ENCODE results near the gene NIPA2. TPM values are rescaled to one million over a fixed set of nuclear protein-coding genes. Genes with fewer than 3 reads are reported as not detected.

The NIPA2 gene
- total RNA-seq, 1 experiment from 2014 or later, result 77.9 TPM

DNA sequence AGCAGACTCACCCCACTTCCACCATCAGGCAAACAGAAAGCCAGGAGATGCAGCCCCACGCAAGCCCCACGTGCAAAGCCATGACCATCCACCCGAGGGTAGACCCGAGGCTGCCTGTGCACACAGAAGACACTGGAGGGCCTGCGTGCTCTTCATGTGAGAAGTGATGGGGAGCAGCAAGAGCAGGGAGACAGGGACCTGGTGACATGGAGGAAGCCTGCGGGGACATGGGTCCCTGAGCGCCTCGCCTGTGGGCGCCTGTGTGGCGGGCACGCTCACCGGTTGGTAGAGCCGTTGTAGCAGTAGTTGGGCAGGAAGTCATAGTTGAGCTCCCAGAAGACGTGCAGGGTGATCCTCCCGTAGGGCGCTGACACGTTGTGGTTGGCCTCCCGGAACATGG is 65.0 kb downstream of the NIPA2 start:
- H2BK15ac ChIP-seq (ENCODE audit: low read depth, low read length), result no peak overlapping the region
- H3K4me1 ChIP-seq (ENCODE audit: insufficient read depth, low read length), result no peaks in the 10 kb centered on the region
- TF ChIP-seq, protein P1, sequence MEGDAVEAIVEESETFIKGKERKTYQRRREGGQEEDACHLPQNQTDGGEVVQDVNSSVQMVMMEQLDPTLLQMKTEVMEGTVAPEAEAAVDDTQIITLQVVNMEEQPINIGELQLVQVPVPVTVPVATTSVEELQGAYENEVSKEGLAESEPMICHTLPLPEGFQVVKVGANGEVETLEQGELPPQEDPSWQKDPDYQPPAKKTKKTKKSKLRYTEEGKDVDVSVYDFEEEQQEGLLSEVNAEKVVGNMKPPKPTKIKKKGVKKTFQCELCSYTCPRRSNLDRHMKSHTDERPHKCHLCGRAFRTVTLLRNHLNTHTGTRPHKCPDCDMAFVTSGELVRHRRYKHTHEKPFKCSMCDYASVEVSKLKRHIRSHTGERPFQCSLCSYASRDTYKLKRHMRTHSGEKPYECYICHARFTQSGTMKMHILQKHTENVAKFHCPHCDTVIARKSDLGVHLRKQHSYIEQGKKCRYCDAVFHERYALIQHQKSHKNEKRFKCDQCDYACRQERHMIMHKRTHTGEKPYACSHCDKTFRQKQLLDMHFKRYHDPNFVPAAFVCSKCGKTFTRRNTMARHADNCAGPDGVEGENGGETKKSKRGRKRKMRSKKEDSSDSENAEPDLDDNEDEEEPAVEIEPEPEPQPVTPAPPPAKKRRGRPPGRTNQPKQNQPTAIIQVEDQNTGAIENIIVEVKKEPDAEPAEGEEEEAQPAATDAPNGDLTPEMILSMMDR (conservative IDR thresholded peaks at IDR 0.05), result no peak
- H3K4me2 ChIP-seq (ENCODE audit: insufficient read depth, insufficient read length, low read length), result no peak overlapping the region
- no peak overlapping the region for H3K27ac Mint-ChIP-seq
- H3K4me1 Mint-ChIP-seq, result no peaks in the 10 kb centered on the region
- H3K4ac ChIP-seq (ENCODE audit: low read depth, low read length), result no peak overlapping the region
- H4K20me1 ChIP-seq (ENCODE audit: control insufficient read depth, insufficient read depth, insufficient read length), result peaks cover 3% of the 10 kb centered on the region
- no CpG with 5 or more reads among the region's 18 CpGs for WGBS (ENCODE audit: extremely low coverage, insufficient read length, low lambda C conversion rate)
- H4K91ac ChIP-seq (ENCODE audit: insufficient read length, low read depth, low read length), result no peak overlapping the region
- H3K18ac ChIP-seq (ENCODE audit: insufficient read length, low read depth, low read length), result no peak overlapping the region
- H3K27me3 Mint-ChIP-seq (ENCODE audit: low read depth), result no peaks in the 10 kb centered on the region
- no peak overlapping the region for H3K27ac ChIP-seq (ENCODE audit: insufficient read length, low read depth, low read length)
- H3K9me3 Mint-ChIP-seq, result 0 out of 5 replicates have a peak, but pooled peaks cover 0 to 3% of the 10 kb centered on the region in 2 experiments
- H4K8ac ChIP-seq (replicated peaks; ENCODE audit: insufficient read length, low read depth, low read length), result no peak overlapping the region
- no peak overlapping the region for H3K14ac ChIP-seq (ENCODE audit: insufficient read depth, low read length)
- H3K27me3 ChIP-seq (ENCODE audit: insufficient read depth, low read length), result no peaks in the 10 kb centered on the region
- H2AK5ac ChIP-seq (ENCODE audit: insufficient read length, low read length), result no peak overlapping the region
- peaks cover 26 to 43% (median 42%) of the 10 kb centered on the region in 3 experiments for H3K36me3 Mint-ChIP-seq (ENCODE audit: insufficient read depth in 1 of 3, low read depth in 3 of 3)
- H2BK12ac ChIP-seq (ENCODE audit: insufficient read length, low read depth, low read length), result no peak overlapping the region
- no peaks in the 10 kb centered on the region for H3K23me2 ChIP-seq (ENCODE audit: insufficient read length, low read depth, low read length, poor library complexity, severe bottlenecking)
- H2BK120ac ChIP-seq (ENCODE audit: low read depth, low read length, poor library complexity, severe bottlenecking), result no peak overlapping the region
- H3K9ac ChIP-seq (ENCODE audit: extremely low read depth, insufficient read length, low read length), result no peak overlapping the region
- H2AFZ ChIP-seq (ENCODE audit: low read length), result no peak overlapping the region
- H2BK5ac ChIP-seq (ENCODE audit: insufficient read length, low read length), result no peak overlapping the region
- no peak overlapping the region for H4K5ac ChIP-seq (ENCODE audit: insufficient read length, low read depth, low read length)
- H3K4me3 Mint-ChIP-seq, result no peak overlapping the region
- H3K56ac ChIP-seq (ENCODE audit: insufficient read length, low read depth, low read length), result no peak overlapping the region
- H3T11ph ChIP-seq (ENCODE audit: low read length), result no peak overlapping the region
- no peaks in the 10 kb centered on the region for H3K9me3 ChIP-seq (ENCODE audit: control insufficient read depth, low read depth, low read length)
- no peak for DNase-seq
- no peak overlapping the region for H2BK20ac ChIP-seq (ENCODE audit: low read depth, low read length, poor library complexity, severe bottlenecking)
- H3K79me2 ChIP-seq (ENCODE audit: insufficient read depth, low read length), result no peaks in the 10 kb centered on the region
- H3K79me1 ChIP-seq (ENCODE audit: insufficient read depth, low read depth, low read length, poor library complexity, severe bottlenecking), result no peaks in the 10 kb centered on the region
- H3K23ac ChIP-seq (ENCODE audit: insufficient read length, low read depth, low read length), result no peak overlapping the region

Data from H9 (cell line).